ENCODE measurements around the gene TMPRSS4. TPM values are rescaled to one million over a fixed set of nuclear protein-coding genes. Genes with fewer than 3 reads are reported as not detected.

The TMPRSS4 gene
- total RNA-seq, 1 experiment from 2014 or later = not detected

DNA sequence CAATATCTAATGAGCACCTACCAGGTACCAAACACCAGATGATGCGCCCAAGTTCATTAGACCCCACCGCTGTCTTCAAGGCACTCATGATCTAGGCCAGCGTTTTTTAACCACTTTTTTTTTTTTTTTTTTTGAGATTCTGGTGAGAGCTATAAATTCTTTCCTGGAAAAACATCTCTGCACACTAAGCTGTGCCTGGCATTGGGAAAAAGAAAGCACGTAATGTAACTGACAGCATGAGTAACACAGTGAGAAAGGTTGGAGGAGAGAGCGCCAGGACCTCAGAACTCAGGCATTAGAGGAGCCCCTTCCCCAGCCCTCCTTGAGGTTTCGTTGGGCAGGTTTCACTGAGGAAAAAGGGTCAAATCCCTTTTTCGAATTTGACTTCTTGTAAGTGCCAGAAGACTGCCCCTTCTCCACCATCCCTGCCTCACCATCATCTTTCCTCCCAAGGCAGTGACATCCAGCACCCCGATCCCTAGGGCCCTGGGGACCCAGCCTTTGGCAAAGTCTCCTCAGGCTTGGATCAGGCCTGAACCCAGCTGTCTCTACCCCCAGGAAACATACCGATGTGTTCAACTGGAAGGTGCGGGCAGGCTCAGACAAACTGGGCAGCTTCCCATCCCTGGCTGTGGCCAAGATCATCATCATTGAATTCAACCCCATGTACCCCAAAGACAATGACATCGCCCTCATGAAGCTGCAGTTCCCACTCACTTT is 36.0 kb downstream of the TMPRSS4 start:
- in situ Hi-C loops (cut with HindIII; ENCODE audit: low pct_unique_long_range_greater_than_20kb, low sequenced_read_pairs) = no loop called here
- no peak for DNase-seq (ENCODE audit: low read depth, low spot score)

DNA sequence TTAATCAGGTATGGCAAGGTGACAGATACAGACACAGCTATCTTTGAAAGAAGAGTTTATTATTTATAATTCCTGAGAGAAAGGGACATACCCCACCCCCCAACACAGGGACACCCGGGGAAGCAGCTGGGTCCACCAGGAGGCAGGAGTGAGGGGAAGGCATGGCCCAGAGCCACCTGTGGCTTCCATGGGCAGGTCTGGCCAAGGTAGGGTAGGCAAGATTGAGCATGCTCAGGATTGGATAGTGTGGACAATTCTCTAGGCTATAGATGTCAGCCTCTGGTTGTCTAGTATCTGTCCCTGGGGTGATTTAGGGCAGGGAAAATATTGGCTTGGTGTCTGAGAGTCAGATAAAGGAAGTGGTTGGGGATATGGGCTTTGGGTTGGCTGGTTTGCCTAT is 37.4 kb downstream of the TMPRSS4 start:
- DNase-seq (ENCODE audit: low read depth, low spot score) = no peak
- in situ Hi-C loops (cut with HindIII; ENCODE audit: low pct_unique_long_range_greater_than_20kb, low sequenced_read_pairs) = no loop called here

DNA sequence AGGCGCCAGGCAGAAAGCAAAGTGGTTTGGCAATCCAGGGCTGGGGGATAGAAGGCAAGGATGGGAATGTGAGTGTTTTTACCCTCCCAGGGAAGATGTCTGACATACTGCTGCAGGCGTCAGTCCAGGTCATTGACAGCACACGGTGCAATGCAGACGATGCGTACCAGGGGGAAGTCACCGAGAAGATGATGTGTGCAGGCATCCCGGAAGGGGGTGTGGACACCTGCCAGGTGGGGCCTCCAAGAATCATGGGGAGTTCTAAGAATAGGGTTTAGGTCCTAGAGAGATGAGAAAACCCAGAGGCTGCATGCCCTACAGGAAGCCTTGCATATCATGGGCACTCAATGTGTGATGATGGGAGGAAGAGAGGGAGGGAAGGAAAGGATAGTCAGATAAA is 38.2 kb downstream of the TMPRSS4 start:
- no peak for DNase-seq (ENCODE audit: low read depth, low spot score)
- in situ Hi-C loops (cut with HindIII; ENCODE audit: low pct_unique_long_range_greater_than_20kb, low sequenced_read_pairs) = no loop called here

DNA sequence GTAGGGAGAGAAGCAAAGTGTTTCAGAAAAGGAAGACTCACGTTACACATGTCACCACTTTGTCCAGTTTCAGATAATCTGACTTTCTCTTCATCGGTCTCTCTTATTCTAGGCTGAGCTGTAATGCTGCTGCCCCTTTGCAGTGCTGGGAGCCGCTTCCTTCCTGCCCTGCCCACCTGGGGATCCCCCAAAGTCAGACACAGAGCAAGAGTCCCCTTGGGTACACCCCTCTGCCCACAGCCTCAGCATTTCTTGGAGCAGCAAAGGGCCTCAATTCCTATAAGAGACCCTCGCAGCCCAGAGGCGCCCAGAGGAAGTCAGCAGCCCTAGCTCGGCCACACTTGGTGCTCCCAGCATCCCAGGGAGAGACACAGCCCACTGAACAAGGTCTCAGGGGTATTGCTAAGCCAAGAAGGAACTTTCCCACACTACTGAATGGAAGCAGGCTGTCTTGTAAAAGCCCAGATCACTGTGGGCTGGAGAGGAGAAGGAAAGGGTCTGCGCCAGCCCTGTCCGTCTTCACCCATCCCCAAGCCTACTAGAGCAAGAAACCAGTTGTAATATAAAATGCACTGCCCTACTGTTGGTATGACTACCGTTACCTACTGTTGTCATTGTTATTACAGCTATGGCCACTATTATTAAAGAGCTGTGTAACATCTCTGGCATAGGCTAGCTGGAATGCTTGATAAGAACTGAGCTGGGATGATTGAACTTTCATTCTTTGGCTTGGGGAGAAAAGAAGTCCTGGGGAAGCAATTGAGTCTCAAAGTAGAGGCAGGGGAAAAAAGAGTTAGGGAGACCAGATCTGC is 41.1 kb downstream of the TMPRSS4 start:
- DNase-seq (ENCODE audit: low read depth, low spot score) = no peak
- in situ Hi-C loops (cut with HindIII; ENCODE audit: low pct_unique_long_range_greater_than_20kb, low sequenced_read_pairs) = no loop called here

DNA sequence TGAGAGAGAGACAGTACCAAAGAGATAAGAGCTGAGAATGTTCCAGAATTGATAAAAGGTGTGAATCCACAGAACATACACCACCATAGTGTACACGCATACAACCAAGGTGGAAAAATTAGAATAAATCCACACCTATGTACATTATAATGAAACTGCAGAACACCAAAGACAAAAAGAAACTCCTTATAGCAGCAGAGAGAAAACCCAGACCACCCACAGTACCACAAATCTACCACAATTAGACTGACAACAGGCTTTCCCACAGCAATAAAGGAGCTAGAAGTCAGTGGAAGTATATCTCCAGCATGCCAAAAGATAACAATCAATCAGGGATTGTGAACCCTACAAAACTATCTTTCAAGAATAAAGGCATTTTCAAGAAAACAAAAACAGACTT is 43.9 kb downstream of the TMPRSS4 start:
- DNase-seq (ENCODE audit: low read depth, low spot score) = no peak
- in situ Hi-C loops (cut with HindIII; ENCODE audit: low pct_unique_long_range_greater_than_20kb, low sequenced_read_pairs) = no loop called here

DNA sequence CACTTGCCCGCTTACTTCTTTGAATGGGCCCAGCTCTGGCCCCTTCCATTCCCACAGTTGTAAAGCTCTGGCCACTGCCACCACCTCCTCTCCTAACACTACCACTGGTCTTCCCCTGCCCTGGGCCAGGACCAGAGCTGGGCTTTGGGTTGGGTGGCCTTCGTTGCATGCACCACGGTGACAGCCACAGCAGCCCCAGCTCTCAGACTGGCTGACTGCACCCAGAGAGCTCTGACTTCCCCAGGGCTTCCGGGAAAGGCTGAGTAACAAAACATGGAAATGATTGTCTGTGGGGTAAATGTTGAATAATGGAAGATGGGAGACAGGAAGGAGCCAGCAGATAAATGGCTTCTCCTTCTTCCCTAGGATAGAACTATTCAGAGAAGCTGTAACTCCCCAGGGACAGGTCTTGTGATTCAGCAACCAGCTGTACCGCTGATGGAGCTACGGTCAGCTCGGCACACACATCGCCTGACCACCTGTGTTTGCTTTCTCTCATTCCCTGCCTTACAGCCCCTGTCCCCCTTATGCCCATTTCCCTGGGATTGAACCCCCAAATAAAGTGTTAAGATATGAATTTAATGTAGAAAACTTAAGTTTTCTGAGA is 48.2 kb downstream of the TMPRSS4 start:
- no peak for DNase-seq (ENCODE audit: low read depth, low spot score)
- in situ Hi-C loops (cut with HindIII; ENCODE audit: low pct_unique_long_range_greater_than_20kb, low sequenced_read_pairs) = no loop called here

DNA sequence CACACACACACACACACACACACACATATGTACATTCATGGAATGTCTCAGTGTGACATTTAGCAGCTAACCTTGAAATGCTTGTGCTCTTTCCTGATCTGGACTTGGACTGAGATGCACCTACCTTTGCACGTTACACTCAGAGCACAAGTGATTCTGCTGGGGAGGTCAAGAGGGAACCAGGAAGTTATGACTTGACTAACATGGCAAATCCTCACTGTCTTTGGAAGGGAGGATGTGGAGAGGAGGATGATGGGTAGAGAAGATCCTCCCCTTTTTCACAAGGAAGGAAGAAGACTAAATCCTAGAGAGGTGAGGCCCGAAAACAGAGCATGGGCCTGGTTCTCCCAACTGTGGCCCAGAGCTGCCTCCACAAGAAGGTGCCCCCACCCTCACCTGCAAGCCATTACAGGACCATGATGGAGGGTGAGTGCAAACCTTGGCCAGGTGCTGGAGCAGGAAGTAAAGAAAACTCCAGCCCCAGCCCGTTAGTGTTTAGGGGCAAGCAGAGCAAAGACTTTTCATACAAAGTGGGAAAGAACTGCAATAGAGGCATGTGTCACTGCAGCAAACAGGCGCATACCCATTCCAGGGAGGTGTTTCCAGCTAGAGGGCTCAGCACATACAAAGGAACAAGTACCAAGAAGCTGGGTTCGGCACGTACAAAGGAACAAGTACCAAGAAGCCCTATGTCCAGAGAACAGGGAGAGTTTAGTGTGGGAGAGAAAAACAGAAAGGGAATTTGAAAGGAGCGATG is 49.4 kb downstream of the TMPRSS4 start:
- in situ Hi-C loops (cut with HindIII; ENCODE audit: low pct_unique_long_range_greater_than_20kb, low sequenced_read_pairs) = no loop called here
- DNase-seq (ENCODE audit: low read depth, low spot score) = no peak

DNA sequence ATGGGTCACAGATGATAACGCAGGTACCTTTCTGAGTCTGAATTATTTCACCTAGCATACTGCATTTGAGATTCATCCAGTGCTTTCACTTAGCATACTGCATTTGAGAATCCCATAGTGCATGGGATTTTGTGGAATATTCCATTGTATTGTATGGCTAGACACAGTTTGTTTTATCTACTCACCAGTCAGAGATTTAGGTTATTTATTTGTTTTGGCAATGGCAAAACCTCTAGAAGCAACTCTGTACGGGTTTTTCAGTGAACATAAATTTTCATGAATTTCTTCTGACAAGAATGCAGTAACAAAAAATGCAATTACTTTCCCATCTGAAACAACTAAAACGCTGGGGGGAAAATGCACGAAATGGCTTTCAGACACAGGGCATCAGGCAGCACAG is 51.4 kb downstream of the TMPRSS4 start:
- no peak for DNase-seq (ENCODE audit: low read depth, low spot score)
- in situ Hi-C loops (cut with HindIII; ENCODE audit: low pct_unique_long_range_greater_than_20kb, low sequenced_read_pairs) = no loop called here

DNA sequence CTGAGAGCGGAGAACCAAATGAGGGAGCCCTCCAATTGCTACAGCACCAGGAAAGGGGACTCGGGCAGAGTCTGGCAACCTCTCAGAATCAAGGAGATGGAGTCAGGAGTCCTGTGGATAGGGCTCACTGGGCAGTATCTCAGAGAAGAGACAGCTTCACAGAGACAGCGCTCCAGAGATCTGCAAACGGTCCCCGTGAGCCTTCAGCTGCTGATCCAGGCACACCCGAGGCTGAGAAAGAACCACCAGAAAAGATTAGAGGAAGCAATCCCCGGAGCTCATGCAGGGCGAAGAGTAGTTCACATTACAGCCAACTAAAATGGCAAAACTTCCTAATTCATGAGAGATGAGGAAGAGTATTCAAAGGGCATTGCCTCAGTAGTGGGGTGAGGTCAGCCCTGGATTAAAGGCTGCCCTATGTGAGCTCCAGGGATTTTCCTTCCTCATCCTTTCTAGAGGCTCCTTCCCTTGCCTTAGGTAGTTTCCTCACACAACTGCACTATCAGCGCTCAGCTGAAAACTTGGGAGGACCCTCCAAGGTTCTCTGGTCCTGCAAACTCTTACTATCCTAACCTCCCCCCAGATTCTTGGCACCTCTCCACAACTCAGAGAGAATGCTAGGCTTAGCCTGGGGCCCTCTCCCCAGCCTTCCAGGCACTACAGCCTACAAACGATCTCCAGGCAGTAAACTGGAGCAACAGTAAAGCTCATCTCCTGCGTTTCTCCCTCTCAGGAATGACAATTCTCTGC is 52.0 kb downstream of the TMPRSS4 start:
- no peak for DNase-seq (ENCODE audit: low read depth, low spot score)
- in situ Hi-C loops (cut with HindIII; ENCODE audit: low pct_unique_long_range_greater_than_20kb, low sequenced_read_pairs) = no loop called here

DNA sequence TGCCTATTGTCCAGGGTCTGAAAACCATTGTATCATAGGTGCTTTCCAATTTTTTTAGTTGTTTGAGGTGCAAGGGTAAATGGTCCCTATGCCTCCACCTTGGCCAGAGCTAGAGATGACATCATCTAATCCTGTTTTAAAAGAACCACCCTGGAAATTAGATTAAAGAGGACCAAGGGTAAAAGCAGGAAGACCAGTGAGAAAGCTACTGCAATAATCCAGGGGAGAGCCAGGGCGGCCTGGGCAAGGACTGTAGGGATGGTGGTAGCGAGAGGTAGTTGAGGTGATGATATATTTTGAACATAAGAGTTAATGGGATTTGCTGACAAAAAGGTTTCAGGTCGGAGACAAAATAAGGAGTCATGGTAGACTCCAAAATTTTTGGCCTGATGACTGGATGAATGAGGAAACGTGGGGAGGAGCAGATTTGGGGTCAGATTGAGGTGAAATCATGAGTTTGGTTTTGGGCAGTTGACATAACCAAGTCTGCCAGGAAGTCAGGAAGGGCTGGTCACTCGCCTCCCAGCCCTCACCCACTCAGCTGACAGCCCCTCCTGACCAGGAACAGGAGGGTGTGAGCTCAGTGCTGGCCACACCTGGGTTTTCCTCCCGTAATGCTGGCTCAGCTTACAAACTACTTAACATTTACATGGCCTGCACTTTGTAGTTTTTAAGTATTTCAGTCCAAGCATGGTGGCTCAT is 52.7 kb downstream of the TMPRSS4 start:
- in situ Hi-C loops (cut with HindIII; ENCODE audit: low pct_unique_long_range_greater_than_20kb, low sequenced_read_pairs) = no loop called here

DNA sequence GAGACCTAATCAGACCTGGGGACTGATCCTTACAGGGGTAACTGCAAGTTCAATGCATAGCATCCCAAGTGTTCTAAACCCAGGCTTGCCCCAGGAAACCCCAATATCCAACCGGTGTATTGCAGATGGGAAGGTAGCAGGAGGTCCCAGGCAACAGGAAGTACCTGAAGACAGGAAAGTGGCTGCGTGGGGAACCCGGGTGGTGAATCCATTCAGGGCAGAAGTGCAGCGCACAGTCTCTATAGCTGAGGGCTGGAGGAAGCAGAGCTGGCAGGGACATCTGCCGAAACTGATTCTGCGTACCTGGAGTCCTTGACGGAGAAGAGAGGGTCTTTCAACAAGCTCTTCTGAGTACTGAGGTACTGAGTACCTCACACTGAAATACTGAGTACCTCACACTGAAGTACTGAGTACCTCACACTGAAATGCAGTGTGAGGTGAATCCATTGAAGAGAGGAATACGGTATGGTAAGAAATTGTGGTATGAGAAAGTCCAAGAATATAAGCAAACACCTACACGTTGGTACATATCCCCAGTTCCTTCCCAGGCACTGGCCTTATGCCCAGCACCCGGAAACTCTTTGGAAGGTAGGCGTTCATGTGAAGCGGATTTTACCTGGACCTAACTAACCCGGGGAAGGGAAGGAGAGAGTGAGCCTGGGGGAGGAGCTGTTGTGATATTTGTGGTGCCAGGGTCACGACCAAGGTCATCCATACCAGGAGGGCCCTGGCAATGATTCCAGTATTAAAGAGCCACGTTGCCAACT is 55.7 kb downstream of the TMPRSS4 start:
- in situ Hi-C loops (cut with HindIII; ENCODE audit: low pct_unique_long_range_greater_than_20kb, low sequenced_read_pairs) = no loop called here
- DNase-seq (ENCODE audit: low read depth, low spot score) = no peak

More for the DNA sequence above, 52.7 kb downstream of the TMPRSS4 start:
- no peak for DNase-seq (ENCODE audit: low read depth, low spot score)

DNA sequence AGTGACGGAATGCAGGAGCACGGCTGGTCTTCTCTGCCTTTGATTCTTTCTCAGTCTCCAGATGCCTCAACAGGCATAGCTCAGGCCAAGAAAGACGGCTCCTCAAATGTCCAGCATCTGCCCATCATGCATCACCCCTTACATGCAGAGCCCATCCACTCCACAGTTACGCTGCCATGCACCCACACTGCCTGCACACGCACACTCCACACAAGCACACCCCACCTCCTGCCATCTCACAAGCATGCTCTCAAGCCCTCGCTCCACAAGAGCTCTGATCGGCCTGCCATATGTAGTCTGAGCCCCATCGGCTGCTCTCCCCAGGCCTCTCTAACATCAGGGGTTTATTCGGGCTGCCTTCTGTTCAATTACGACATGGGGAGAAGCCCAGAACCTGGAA is 56.9 kb downstream of the TMPRSS4 start:
- in situ Hi-C loops (cut with HindIII; ENCODE audit: low pct_unique_long_range_greater_than_20kb, low sequenced_read_pairs) = no loop called here
- DNase-seq (ENCODE audit: low read depth, low spot score) = no peak

DNA sequence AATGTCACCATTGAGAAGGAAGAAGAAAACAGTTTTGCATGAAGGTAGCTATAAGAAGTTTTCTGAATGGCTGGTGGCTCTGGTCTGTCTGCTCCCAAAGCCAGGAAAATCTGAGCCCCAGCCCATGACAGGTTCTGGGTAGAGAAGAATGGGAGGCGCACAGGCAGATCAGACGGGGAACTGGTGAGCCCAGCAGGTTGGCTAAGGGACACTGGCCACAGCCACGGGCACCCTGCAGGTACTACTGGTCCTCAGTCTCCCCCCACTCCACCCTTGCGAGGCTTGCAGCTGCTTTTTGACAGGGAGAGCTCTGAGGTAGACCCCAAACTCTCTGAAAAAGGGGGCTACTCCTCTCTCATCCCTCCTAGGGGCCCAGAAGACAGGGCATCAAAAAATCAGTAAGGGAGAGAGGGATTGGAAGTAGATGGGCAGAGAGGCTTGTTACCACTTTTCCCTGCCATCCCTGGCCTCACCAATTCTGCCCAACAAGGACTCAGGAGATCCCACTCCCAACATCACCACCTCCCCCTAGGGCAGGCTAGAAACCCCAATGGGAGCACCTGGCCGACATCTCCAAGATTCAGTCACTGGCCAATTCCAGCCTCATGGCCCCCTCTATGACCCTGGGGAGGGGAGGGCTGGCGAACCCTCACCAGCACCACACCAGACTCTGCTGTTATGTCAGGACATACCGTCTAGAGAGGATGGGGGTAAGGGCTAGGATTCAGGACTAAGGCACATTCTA is 58.3 kb downstream of the TMPRSS4 start:
- in situ Hi-C loops (cut with HindIII; ENCODE audit: low pct_unique_long_range_greater_than_20kb, low sequenced_read_pairs) = no loop called here
- DNase-seq (ENCODE audit: low read depth, low spot score) = no peak

DNA sequence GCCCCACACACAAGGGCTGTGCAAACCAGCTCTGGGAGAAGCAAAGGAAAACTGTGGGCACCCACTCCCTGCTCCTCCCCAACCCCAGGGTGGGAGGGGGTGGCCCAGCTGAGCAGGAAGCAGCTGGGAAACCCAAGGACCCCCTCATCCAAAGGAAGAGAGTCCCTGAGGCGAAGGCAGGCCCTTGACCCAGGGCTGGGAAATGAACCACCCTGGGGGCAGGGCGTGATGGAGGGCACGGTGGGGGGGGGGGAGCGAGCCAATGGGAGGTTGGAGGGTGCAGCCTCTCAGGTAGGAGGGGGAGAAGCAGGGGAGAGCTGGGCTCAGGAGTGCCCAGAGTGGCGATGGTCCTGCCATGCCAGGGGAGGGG is 58.9 kb downstream of the TMPRSS4 start:
- in situ Hi-C loops (cut with HindIII; ENCODE audit: low pct_unique_long_range_greater_than_20kb, low sequenced_read_pairs) = no loop called here
- DNase-seq (ENCODE audit: low read depth, low spot score) = no peak

DNA sequence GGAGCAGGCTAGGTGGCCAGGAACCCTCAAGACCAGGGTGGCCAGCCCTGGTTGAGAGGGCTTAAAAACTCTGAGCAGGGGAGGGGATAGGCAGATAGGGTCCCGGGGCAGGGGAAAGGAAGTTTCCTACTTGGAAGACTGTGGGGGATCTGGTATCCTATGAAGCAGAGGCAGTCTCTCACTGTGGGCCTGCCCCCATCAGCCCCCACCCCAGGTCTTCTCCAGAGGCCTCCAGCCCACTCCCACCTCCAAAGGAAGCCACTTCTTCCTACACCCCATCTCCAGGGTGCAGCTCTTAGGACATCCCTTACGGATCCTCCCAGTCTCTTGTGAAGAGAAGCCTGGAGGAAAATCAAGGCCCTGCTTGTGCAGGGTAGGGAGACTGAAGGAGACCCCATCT is 59.5 kb downstream of the TMPRSS4 start:
- no peak for DNase-seq (ENCODE audit: low read depth, low spot score)
- in situ Hi-C loops (cut with HindIII; ENCODE audit: low pct_unique_long_range_greater_than_20kb, low sequenced_read_pairs) = no loop called here

DNA sequence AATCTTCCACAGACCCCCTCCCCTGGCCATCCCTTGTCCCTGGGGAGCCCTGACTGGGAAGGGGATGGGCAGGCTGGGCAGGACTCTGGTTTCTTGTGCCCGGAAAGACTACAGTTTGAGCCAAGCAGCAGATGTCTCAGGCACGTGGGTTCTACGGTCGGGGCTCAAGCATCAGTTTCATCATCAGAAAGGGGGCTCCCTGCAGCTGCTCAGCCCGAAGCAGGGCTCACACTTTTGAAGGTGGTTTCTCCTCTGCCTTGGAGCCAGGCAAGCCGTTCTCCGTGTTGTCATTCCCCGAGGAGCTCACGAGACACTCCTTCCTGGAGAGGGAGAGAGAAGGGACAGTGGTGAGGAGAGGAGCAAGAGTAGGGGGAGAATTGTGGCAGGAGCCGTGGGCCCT is 59.9 kb downstream of the TMPRSS4 start:
- no peak for DNase-seq (ENCODE audit: low read depth, low spot score)
- in situ Hi-C loops (cut with HindIII; ENCODE audit: low pct_unique_long_range_greater_than_20kb, low sequenced_read_pairs) = no loop called here
